SK-N-SH (cell line): Measurements from ENCODE around the gene LRP5.

ENCODE experiments used
- CHD2 ChIP-seq: fragments of 150-350 bp; IDR thresholded peaks from 2 replicates; pipeline ENCODE4 v1.6.1; 2018; ENCODE audit warnings: low read length; ENCODE audit not compliant: partially characterized antibody
- CTCF ChIP-seq: fragments of 200-600 bp; sonication (generic); IDR thresholded peaks from 2 replicates; pipeline ENCODE4 v1.6.1; 2017; ENCODE audit warnings: antibody characterized with exemption, mild to moderate bottlenecking, moderate library complexity
- JUND ChIP-seq: IDR thresholded peaks from 2 replicates; pipeline ENCODE4 v1.4.0; 2012
- PBX3 ChIP-seq: IDR thresholded peaks from 2 replicates; pipeline ENCODE4; 2012
- RAD21 ChIP-seq: IDR thresholded peaks from 2 replicates; pipeline ENCODE4 v1.6.1; 2012; ENCODE audit warnings: mild to moderate bottlenecking, low read length
- USF2 ChIP-seq: fragments of 150-350 bp; IDR thresholded peaks from 2 replicates; pipeline ENCODE4 v1.6.1; 2017; ENCODE audit warnings: antibody characterized with exemption, low read length, low read depth, borderline replicate concordance

- TF ChIP-seq RAD21: peak; percentile 89
- peak; percentile 92 for TF ChIP-seq CTCF
- no peak for TF ChIP-seq CHD2
- no peak for TF ChIP-seq PBX3
- no peak for TF ChIP-seq JUND
- TF ChIP-seq USF2: no peak
Observed at GRCh38 chr11:68297812-68298658, 14.4 kb upstream of the LRP5 start.
